H1 (cell line): ENCODE data around the gene STAT5A. TPM values are rescaled to one million over a fixed set of nuclear protein-coding genes. Genes with fewer than 3 reads are reported as not detected.

Experiments
- CBX8 ChIP-seq: fragments of 300-800, 300-1000 bp; sonication (generic); IDR thresholded peaks from 2 replicates; pipeline ENCODE4 v1.7.1; 2016; ENCODE audit warnings: low read depth, low read length, borderline replicate concordance
- CEBPB ChIP-seq: IDR thresholded peaks from 2 replicates; pipeline ENCODE4 v1.6.1; 2012; ENCODE audit warnings: low read depth, low read length
- CHD7 ChIP-seq: fragments of 300-600 bp; sonication (generic); IDR thresholded peaks from 2 replicates; pipeline ENCODE4 v1.7.1; 2012; ENCODE audit warnings: low read length, moderate library complexity, mild to moderate bottlenecking, inconsistent platforms; ENCODE audit not compliant: insufficient replicate concordance
- JUN ChIP-seq: IDR thresholded peaks from 2 replicates; pipeline ENCODE4 v1.6.1; 2011; ENCODE audit warnings: low read depth, mild to moderate bottlenecking, improper control_type of control experiment, low read length
- RAD21 ChIP-seq, 2 experiments: IDR thresholded peaks in 1 of 2; conservative IDR thresholded peaks in 1 of 2; 2 replicates each; pipeline ENCODE4 v1.6.1; 2011; ENCODE audit warnings: low read depth in 2 of 2, low read length in 2 of 2, improper control_type of control experiment in 1 of 2, inconsistent platforms in 1 of 2, mild to moderate bottlenecking in 1 of 2, moderate library complexity in 1 of 2
- SIN3A ChIP-seq, 2 experiments: IDR thresholded peaks in 1 of 2; conservative IDR thresholded peaks in 1 of 2; 2 replicates each; pipeline ENCODE4 v1.6.1; 2011 to 2012; ENCODE audit warnings: low read length in 2 of 2, improper control_type of control experiment in 1 of 2, low read depth in 1 of 2, mild to moderate bottlenecking in 1 of 2
- TBP ChIP-seq: IDR thresholded peaks from 2 replicates; pipeline ENCODE4 v1.6.1; 2011; ENCODE audit warnings: low read depth, low read length, improper control_type of control experiment
- TEAD4 ChIP-seq: IDR thresholded peaks from 2 replicates; pipeline ENCODE4 v1.6.1; 2012; ENCODE audit warnings: low read depth, low read length, inconsistent platforms, mixed read lengths
- ZNF274 ChIP-seq: IDR thresholded peaks from 2 replicates; pipeline ENCODE4 v1.7.0; 2012; ENCODE audit warnings: low read length, borderline replicate concordance; ENCODE audit errors: extremely low read depth
- polyA plus RNA-seq, 7 experiments: library from polyadenylated mRNA; depleted of rRNA in 3 of 7; stranded (reverse) in 5 of 7; unstranded in 2 of 7; fragments of >200 nt in 5 of 7; fragments of 200-250 nt in 2 of 7; gene quantifications; 1 replicate in 5 of 7; 2 replicates in 1 of 7; 4 replicates in 1 of 7; pipeline versions ENCODE4 v1.2.1 to v1.2.3, GENCODE V29; 2011 to 2013; ENCODE audit warnings: missing spikeins in 2 of 7, mixed read lengths in 2 of 7
- total RNA-seq: library from RNA; stranded (reverse); fragmentation: NEBNext Ultra II Directional; extraction: Animal tissue kit (Norgen Biotek cat#: 25700); gene quantifications from 2 replicates; pipeline ENCODE4 v1.2.1, GENCODE V29; 2021

Gene STAT5A
- total and polyA plus RNA-seq, 2 of the 8 experiments (the other 6 are each of a cell fraction or from before 2014, with no cell fraction given) = 4.2 to 5.4 TPM

GRCh38 chr17:42329025-42329976 is 41.0 kb downstream of the STAT5A start (continued):
- TF ChIP-seq CHD7 = peak; percentile 67
- TF ChIP-seq CEBPB = 0 out of 2 replicates have a peak, but pooled peaks have one; percentile 11
- TF ChIP-seq TEAD4 = peak; percentile 85
- no peak for TF ChIP-seq RAD21 (IDR thresholded peaks at IDR 0.05 in 1 of 2, conservative IDR thresholded peaks at IDR 0.05 in 1 of 2; ENCODE audit: low read depth in 2 of 2, low read length in 2 of 2)
- TF ChIP-seq SIN3A (conservative IDR thresholded peaks at IDR 0.05 in 1 of 2, IDR thresholded peaks at IDR 0.05 in 1 of 2; ENCODE audit: low read depth in 1 of 2, low read length in 2 of 2) = no peak; a peak in 1 of 4 replicates
- TF ChIP-seq TBP = peak; percentile 28
- TF ChIP-seq ZNF274 = no peak
- TF ChIP-seq CBX8 = no peak
- no peak for TF ChIP-seq JUN
